Pancreas (tissue), 10 donors: ENCODE data around the gene UBALD1. TPM values are rescaled to one million over a fixed set of nuclear protein-coding genes. Genes with fewer than 3 reads are reported as not detected.

Experiments
- ATAC-seq, 4 donors: fragments of 200-7000 bp; cut with Tn5 transposase; one replicate each; pipeline versions ENCODE4 v1.8.0 to v1.9.1; 2020; ENCODE audit warnings: mild to moderate bottlenecking in 4 of 4, moderate library complexity in 4 of 4
- DNase-seq, 6 donors: peaks; one replicate each; pipeline ENCODE4 v3.0.0-alpha.2; 2020
- FAIRE-seq: peaks from 2 replicates; lab custom pipeline; 2012; peaks lifted over from hg19 to GRCh38; lab: Jason Lieb, UNC
- H3K27ac ChIP-seq, 4 donors: fragments of 200-600 bp; sonication (generic); 1 replicate in 3 of 4; 2 replicates in 1 of 4; pipeline versions ENCODE4 v1.5.0 to v1.8.0; 2020
- H3K27me3 ChIP-seq, 4 donors: fragments of 200-600 bp; one replicate each; pipeline ENCODE4 v1.8.0; 2021
- H3K36me3 ChIP-seq, 3 donors: fragments of 200-600 bp; sonication (generic) in 1 of 3; one replicate each; pipeline versions ENCODE4 v1.5.0 to v1.8.0; 2020 to 2021
- H3K4me1 ChIP-seq, 3 donors: fragments of 200-600 bp; one replicate each; pipeline ENCODE4 v1.8.0; 2021
- H3K4me3 ChIP-seq, 4 donors: fragments of 200-600 bp; sonication (generic) in 2 of 4; one replicate each; pipeline versions ENCODE4 v1.5.0 to v1.8.0; 2020 to 2021
- H3K9me3 ChIP-seq, 4 donors: fragments of 200-600 bp; one replicate each; pipeline ENCODE4 v1.8.0; 2021
- WGBS, 2 donors: extraction: QIAGEN DNeasy Blood & Tissue Kit; methylation state at CpG; one replicate each; pipeline ENCODE4 v1.1.7; 2013; 5-methylcytosine and 5-hydroxymethylcytosine counted together
- intact Hi-C, 3 donors: fragments of 100-400 bp; cut with DNase I; formaldehyde crosslinking; loops; one replicate each; pipeline versions ENCODE4 v1.11.1 to v1.14.2; 2022
- polyA plus RNA-seq, 2 donors: library from polyadenylated mRNA; stranded (reverse); fragments of 200-250 nt; gene quantifications; one replicate each; pipeline ENCODE4 v1.2.3, GENCODE V29; 2013
- total RNA-seq, 6 donors: library from RNA; stranded (reverse); fragmentation: NEBNext Ultra II Directional in 4 of 6; extraction: Animal tissue kit (Norgen Biotek cat#: 25700) in 4 of 6; gene quantifications; one replicate each; pipeline versions ENCODE4 v1.2.1 to v1.2.4, GENCODE V29; 2021 to 2023
- TF ChIP-seq, protein P1 (sequence below), 4 donors: fragments of 200-600 bp; sonication (generic) in 3 of 4; IDR thresholded peaks; one replicate each; pipeline versions ENCODE4 v1.5.0 to v1.8.0; 2021; ENCODE audit warnings: antibody characterized with exemption in 4 of 4
- donor health status: healthy with polysubstance abuse.
- donor health status: DM: no; HTN: no; CAD: no; lungs with moderate emphysema.
- donor health status: DM: no; HTN: no; CAD: no.
- donor health status: control.
- donor health status: control.
- donor health status: Bipolar disorder and iron deficiency.
- donor health status: DM: yes; HTN: yes; CAD: no.
- donor health status: DM: no; HTN: no; CAD: no.
- donor health status: DM: no; HTN: no; CAD: no.
- donor health status: DM: yes; HTN: yes; CAD: no.

UBALD1 gene
- total and polyA plus RNA-seq, 8 donors, result 9.1 to 42.5 (median 17.1) TPM

DNA sequence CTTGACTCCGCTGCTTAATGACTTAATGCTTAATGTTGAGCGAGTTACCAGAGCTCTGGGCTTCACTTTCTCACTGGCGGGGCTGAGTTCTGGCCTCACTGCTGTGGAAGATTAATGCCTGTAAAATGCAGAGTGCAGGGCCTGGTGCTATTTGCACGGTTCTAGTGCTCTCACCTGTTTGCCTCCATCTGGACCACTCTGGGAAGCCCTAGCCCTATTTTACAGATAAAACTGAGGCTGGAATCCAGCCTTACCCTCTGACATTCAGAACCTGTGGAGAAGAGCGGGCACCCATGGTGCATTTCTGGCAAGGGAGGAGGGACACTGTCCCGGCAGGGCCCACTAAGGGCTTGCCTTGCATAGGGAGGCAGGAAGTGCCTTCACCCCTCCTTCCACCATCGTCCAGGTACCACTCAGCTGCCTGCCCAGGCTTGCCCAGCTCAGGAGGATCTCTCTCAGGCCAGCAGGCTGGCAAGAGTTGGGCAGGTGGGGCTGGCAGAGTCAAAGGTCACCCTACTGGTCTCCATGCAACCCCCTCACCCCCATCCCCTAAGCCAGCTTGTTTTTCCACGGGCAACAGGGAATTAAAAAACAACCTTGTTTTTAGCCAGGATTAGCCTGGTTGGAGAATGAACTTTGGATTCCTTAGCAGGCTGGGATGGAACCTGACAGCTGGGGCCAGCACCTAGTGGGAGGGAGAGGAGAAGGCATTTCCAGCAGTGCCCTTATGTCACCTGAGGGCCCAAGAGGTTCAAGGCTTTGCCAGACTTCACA lies 4.1 kb upstream of the UBALD1 start:
- H3K27ac ChIP-seq, result peak overlapping the region in 2 of 4 donors; percentile 17 to 39
- FAIRE-seq (no peak), ATAC-seq (no peak), DNase-seq (no peak)
- 64 to 65% methylated on average over 8 of the region's 8 CpGs for whole genome bisulfite sequencing, 2 donors
- H3K4me1 ChIP-seq, result peaks cover 14 to 26% (median 17%) of the 10 kb centered on the region in 3 donors
- TF ChIP-seq, protein P1, sequence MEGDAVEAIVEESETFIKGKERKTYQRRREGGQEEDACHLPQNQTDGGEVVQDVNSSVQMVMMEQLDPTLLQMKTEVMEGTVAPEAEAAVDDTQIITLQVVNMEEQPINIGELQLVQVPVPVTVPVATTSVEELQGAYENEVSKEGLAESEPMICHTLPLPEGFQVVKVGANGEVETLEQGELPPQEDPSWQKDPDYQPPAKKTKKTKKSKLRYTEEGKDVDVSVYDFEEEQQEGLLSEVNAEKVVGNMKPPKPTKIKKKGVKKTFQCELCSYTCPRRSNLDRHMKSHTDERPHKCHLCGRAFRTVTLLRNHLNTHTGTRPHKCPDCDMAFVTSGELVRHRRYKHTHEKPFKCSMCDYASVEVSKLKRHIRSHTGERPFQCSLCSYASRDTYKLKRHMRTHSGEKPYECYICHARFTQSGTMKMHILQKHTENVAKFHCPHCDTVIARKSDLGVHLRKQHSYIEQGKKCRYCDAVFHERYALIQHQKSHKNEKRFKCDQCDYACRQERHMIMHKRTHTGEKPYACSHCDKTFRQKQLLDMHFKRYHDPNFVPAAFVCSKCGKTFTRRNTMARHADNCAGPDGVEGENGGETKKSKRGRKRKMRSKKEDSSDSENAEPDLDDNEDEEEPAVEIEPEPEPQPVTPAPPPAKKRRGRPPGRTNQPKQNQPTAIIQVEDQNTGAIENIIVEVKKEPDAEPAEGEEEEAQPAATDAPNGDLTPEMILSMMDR (IDR thresholded peaks at IDR 0.05), result no peak
- no peaks in the 10 kb centered on the region for H3K27me3 ChIP-seq
- H3K36me3 ChIP-seq, result no peaks in the 10 kb centered on the region
- no peak overlapping the region for H3K4me3 ChIP-seq
- intact Hi-C loops, result loop anchor here in 1 of 3 donors (10.0 kb wide), 1 partner anchor 336 kb away; the partner anchor contains the start of gene SEC14L5
- no peaks in the 10 kb centered on the region for H3K9me3 ChIP-seq

DNA sequence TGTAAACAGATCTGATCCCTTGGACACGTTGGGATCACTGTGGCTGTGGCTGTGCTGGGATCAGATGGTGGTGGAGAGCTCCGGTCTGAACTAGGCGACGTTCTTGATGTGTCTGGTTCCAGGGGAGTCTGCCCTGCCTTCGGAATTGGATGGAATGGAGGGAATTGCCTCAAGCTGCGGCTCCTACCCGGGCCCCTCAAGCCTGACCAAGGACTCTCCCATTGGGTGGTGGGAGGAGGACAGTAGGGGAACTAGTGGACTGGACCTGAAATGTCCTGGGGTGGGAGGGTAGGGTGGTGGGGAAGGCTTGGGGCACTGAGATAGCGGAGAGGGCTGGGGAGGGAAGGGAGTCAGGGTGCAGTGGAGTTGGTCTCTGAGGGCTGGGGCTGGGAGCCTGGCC lies 3.2 kb upstream of the UBALD1 start:
- DNase-seq, result no peak
- H3K9me3 ChIP-seq, result no peaks in the 10 kb centered on the region
- no peak overlapping the region for H3K4me3 ChIP-seq
- FAIRE-seq, result no peak
- H3K36me3 ChIP-seq, result no peaks in the 10 kb centered on the region
- peaks cover 16 to 24% (median 17%) of the 10 kb centered on the region in 3 donors for H3K4me1 ChIP-seq
- no peaks in the 10 kb centered on the region for H3K27me3 ChIP-seq
- ATAC-seq, result no peak
- intact Hi-C loops, result loop anchor here in 1 of 3 donors (10.0 kb wide), 1 partner anchor 337 kb away; the partner anchor contains the start of gene SEC14L5
- peak overlapping the region in 2 of 4 donors; percentile 95 to 98 for H3K27ac ChIP-seq
- TF ChIP-seq, protein P1 (IDR thresholded peaks at IDR 0.05), result no peak
- 83% methylated on average over 8 of the region's 8 CpGs for WGBS, 2 donors

DNA sequence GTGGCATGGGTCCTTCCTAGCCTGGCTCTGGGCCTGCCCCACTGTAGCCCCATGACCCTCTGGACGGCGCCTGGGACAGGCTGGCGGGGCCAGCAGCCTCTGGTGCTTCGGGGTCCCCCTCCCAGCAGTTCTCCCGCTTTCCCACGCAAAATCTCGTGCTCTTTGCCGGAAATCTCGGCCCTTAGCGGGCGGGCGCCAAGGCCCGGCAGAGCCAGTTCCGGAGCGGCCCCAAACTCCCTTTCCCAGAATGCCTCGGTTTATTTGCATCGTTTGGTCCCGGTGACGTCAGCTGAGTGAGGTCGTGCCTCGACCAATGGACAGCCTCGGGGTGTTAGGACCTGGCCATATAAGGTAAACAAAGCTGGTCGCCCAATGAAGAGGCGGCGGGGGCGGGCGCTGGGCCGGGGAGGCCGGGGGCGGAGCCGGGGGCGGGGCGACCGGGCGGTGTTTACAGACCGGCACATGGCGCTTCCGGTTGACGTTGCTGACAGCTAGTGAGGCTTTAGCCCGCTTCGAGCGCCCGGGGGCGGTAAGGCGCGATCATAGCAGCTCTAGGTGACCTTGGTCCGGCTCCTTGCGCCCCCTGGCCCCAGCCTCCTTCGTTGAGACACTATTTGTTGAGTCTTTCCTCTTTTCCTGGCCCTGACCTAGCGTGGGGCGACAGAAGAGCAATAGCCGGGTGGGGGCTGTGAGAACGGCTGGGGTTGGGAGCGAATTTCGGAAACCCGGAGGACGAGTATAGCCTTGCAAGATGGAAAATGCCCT lies 1.5 kb upstream of the UBALD1 start:
- Histone ChIP-seq H3K4me3 (peak overlapping the region; percentile 26 to 61 (median 48)), H3K27ac (peak overlapping the region; percentile 95 to 98 (median 96)), H3K4me1 (peaks cover 17 to 24% (median 19%) of the 10 kb centered on the region in 3 donors), H3K9me3 (no peaks in the 10 kb centered on the region), H3K36me3 (no peaks in the 10 kb centered on the region), H3K27me3 (no peaks in the 10 kb centered on the region)
- 0% methylated on average over 57 of the region's 57 CpGs for WGBS, 2 donors
- FAIRE-seq (no peak), ATAC-seq (peak; percentile 81 to 90 (median 84)), DNase-seq (peak; percentile 98 to 100 (median 100))
- intact Hi-C loops, result loop anchor here in 1 of 3 donors (10.0 kb wide), 1 partner anchor 339 kb away; the partner anchor contains the start of gene SEC14L5
- TF ChIP-seq, protein P1 (IDR thresholded peaks at IDR 0.05), result no peak

DNA sequence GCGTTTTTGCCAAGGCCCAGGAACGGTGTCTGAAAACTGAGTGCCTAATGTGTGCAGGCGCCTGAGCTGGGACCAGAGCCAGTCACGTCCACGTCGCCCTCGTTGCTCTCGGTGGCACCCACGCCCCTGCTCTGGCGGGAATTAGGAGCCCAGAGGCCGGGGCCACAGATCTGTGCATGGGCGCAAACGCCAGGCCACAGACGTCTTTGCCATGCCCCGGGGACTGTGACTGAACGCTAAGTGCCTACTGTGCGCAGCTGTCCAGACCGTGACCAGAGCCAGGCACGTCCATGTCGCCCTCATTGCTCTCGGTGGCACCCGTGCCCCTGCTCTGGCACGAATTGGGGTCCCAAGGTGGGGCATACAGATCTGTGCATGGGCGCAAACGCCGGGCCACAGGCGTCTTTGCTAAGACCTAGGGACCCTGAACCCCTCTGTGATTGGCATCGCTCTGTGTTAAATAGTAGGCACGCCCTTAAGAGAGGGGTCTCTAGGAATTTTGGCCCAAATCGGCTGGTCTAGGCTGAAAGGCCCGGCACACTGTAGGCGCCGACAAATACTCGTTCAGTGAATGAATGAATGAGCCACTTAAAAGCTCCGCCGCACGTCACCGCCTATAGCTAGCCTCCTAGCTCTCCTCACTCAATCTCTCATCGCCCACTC lies 827 bp upstream of the UBALD1 start:
- Histone ChIP-seq H3K27me3 (no peaks in the 10 kb centered on the region), H3K4me1 (peaks cover 17 to 24% (median 19%) of the 10 kb centered on the region in 3 donors), H3K4me3 (peak overlapping the region in 3 of 4 donors; percentile 90 to 97 (median 92)), H3K36me3 (no peaks in the 10 kb centered on the region), H3K9me3 (no peaks in the 10 kb centered on the region), H3K27ac (peak overlapping the region; percentile 83 to 98 (median 96))
- intact Hi-C loops, result loop anchor here in 1 of 3 donors (10.0 kb wide), 1 partner anchor 339 kb away; the partner anchor contains the start of gene SEC14L5
- ATAC-seq (peak in 1 of 4 donors; percentile 11), DNase-seq (peak in 5 of 6 donors; percentile 55 to 86 (median 62)), FAIRE-seq (no peak)
- 69 to 74% methylated on average over 39 of the region's 39 CpGs for WGBS, 2 donors
- TF ChIP-seq, protein P1 (IDR thresholded peaks at IDR 0.05), result no peak
